ENCODE results near the gene EHD2.
"Not testable (repeated sequence)": the region's sequence is repeated elsewhere in the genome, so short reads cannot be mapped to it uniquely, and the experiment has no call there.

Gene EHD2

GRCh38 chr19:47730910-47731309 is 17.7 kb downstream of the EHD2 start:
- no peak for DNase-seq (ENCODE audit: low read depth)
- TF ChIP-seq CTCF (IDR thresholded peaks at IDR 0.05; ENCODE audit: control insufficient read depth, insufficient read depth, low read depth, low read length, missing control alignments), result no peak

GRCh38 chr19:47735131-47735530 is 21.9 kb downstream of the EHD2 start:
- H3K4me3 ChIP-seq (ENCODE audit: control insufficient read depth, low read depth, low read length), result no peak overlapping the region
- TF ChIP-seq CTCF (IDR thresholded peaks at IDR 0.05; ENCODE audit: control insufficient read depth, insufficient read depth, low read depth, low read length, missing control alignments), result no peak
- DNase-seq (ENCODE audit: low read depth), result no peak

More at GRCh38 chr19:47730910-47731309, 17.7 kb downstream of the EHD2 start:
- H3K4me3 ChIP-seq (ENCODE audit: control insufficient read depth, low read depth, low read length), result no peak overlapping the region

- DNase-seq (ENCODE audit: low read depth), result no peak
- no peak for TF ChIP-seq CTCF (IDR thresholded peaks at IDR 0.05; ENCODE audit: control insufficient read depth, insufficient read depth, low read depth, low read length, missing control alignments)
- no peak overlapping the region for H3K4me3 ChIP-seq (ENCODE audit: control insufficient read depth, low read depth, low read length)
Observed at GRCh38 chr19:47740866-47741519, 27.8 kb downstream of the EHD2 start.

GRCh38 chr19:47741544-47742140 is 28.4 kb downstream of the EHD2 start:
- H3K4me3 ChIP-seq (ENCODE audit: control insufficient read depth, low read depth, low read length), result no peak overlapping the region
- no peak for DNase-seq (ENCODE audit: low read depth)
- TF ChIP-seq CTCF (IDR thresholded peaks at IDR 0.05; ENCODE audit: control insufficient read depth, insufficient read depth, low read depth, low read length, missing control alignments), result no peak

- no peak for TF ChIP-seq CTCF (IDR thresholded peaks at IDR 0.05; ENCODE audit: control insufficient read depth, insufficient read depth, low read depth, low read length, missing control alignments)
- no peak for DNase-seq (ENCODE audit: low read depth)
- H3K4me3 ChIP-seq (ENCODE audit: control insufficient read depth, low read depth, low read length), result peak overlapping the region; percentile 17
Observed at GRCh38 chr19:47742634-47743033, 29.4 kb downstream of the EHD2 start.

- TF ChIP-seq CTCF (IDR thresholded peaks at IDR 0.05; ENCODE audit: control insufficient read depth, insufficient read depth, low read depth, low read length, missing control alignments), result no peak
- peak; percentile 91 for DNase-seq (ENCODE audit: low read depth)
- H3K4me3 ChIP-seq (ENCODE audit: control insufficient read depth, low read depth, low read length), result peak within 1 kb of the TSS; percentile 78
Observed at GRCh38 chr19:47745010-47745901, 32.0 kb downstream of the EHD2 start, which contains the start of gene NOP53. Gene NOP53, plus strand, starts transcription at chr19:47745546. Its CDS starts 14 bp downstream, at chr19:47745560.

GRCh38 chr19:47746129-47746528 is 32.9 kb downstream of the EHD2 start:
- DNase-seq (ENCODE audit: low read depth), result not testable (repeated sequence)
- H3K4me3 ChIP-seq (ENCODE audit: control insufficient read depth, low read depth, low read length), result peak overlapping the region; percentile 78

Measured in AG09309 (cell line).